ENCODE results near the gene MGRN1.

MGRN1 gene

GRCh38 chr16:4734063-4734729 is 109.6 kb downstream of the MGRN1 start, which contains the start of the genes ANKS3 and DNAAF8 (continued):
- TF ChIP-seq, protein P1, sequence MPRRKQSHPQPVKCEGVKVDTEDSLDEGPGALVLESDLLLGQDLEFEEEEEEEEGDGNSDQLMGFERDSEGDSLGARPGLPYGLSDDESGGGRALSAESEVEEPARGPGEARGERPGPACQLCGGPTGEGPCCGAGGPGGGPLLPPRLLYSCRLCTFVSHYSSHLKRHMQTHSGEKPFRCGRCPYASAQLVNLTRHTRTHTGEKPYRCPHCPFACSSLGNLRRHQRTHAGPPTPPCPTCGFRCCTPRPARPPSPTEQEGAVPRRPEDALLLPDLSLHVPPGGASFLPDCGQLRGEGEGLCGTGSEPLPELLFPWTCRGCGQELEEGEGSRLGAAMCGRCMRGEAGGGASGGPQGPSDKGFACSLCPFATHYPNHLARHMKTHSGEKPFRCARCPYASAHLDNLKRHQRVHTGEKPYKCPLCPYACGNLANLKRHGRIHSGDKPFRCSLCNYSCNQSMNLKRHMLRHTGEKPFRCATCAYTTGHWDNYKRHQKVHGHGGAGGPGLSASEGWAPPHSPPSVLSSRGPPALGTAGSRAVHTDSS (tag by site-specific recombination; IDR thresholded peaks at IDR 0.05) = no peak
- TF ChIP-seq SALL2 (tag by site-specific recombination; IDR thresholded peaks at IDR 0.05; ENCODE audit: borderline replicate concordance) = no peak
- peak; percentile 61; the same call in 1 of the 2 replicates for TF ChIP-seq ZNF596 (tag by site-specific recombination; IDR thresholded peaks at IDR 0.05)
- peak; percentile 89; the same call in 1 of the 2 replicates for TF ChIP-seq KLF8 (tag by site-specific recombination; IDR thresholded peaks at IDR 0.05)
- TF ChIP-seq ZNF335 (tag by site-specific recombination; conservative IDR thresholded peaks at IDR 0.05) = peak; percentile 88; the same call in 1 of the 2 replicates
- TF ChIP-seq ZNF580 (tag by site-specific recombination; IDR thresholded peaks at IDR 0.05) = no peak
- TF ChIP-seq ZNF341 (tag by site-specific recombination; IDR thresholded peaks at IDR 0.05; ENCODE audit: low read depth) = peak; percentile 94
- no peak for TF ChIP-seq ZNF221 (tag by site-specific recombination; IDR thresholded peaks at IDR 0.05; ENCODE audit: borderline replicate concordance)
- no peak for TF ChIP-seq ZNF549 (tag by site-specific recombination; IDR thresholded peaks at IDR 0.05)
- TF ChIP-seq MYNN (tag by site-specific recombination; IDR thresholded peaks at IDR 0.05; ENCODE audit: borderline replicate concordance) = no peak
- no peak for TF ChIP-seq ZNF768 (tag by site-specific recombination; IDR thresholded peaks at IDR 0.05)
- TF ChIP-seq ZNF654 (tag by site-specific recombination; IDR thresholded peaks at IDR 0.05; ENCODE audit: low read depth) = no peak
- TF ChIP-seq YY2 (tag by site-specific recombination; IDR thresholded peaks at IDR 0.05) = 0 out of 2 replicates have a peak, but pooled peaks have one; percentile 32
- peak; percentile 44; the same call in 1 of the 2 replicates for TF ChIP-seq ZFHX2 (tag by site-specific recombination; conservative IDR thresholded peaks at IDR 0.05)
- no peak for TF ChIP-seq ZNF362 (tag by site-specific recombination; IDR thresholded peaks at IDR 0.05)
- peak; percentile 96 for TF ChIP-seq SP3 (tag by site-specific recombination; IDR thresholded peaks at IDR 0.05)
- no peak for TF ChIP-seq ZNF658 (tag by site-specific recombination; IDR thresholded peaks at IDR 0.05)
- no peak for TF ChIP-seq ZNF664 (tag by site-specific recombination; IDR thresholded peaks at IDR 0.05)
- TF ChIP-seq ZBTB21 (tag by site-specific recombination; IDR thresholded peaks at IDR 0.05) = no peak
- no peak for TF ChIP-seq GLI2 (tag by site-specific recombination; IDR thresholded peaks at IDR 0.05; ENCODE audit: borderline replicate concordance, low read depth)
- TF ChIP-seq ZNF114 (tag by site-specific recombination; IDR thresholded peaks at IDR 0.05) = no peak
- TF ChIP-seq ZBTB44 (tag by site-specific recombination; IDR thresholded peaks at IDR 0.05) = no peak
- TF ChIP-seq ZNF19 (tag by site-specific recombination; IDR thresholded peaks at IDR 0.05; ENCODE audit: low read depth) = no peak
- peak; percentile 50 for TF ChIP-seq YY1 (tag by site-specific recombination; IDR thresholded peaks at IDR 0.05)
- TF ChIP-seq FEZF1 (tag by site-specific recombination; IDR thresholded peaks at IDR 0.05) = no peak
- TF ChIP-seq ZNF610 (tag by site-specific recombination; IDR thresholded peaks at IDR 0.05; ENCODE audit: borderline replicate concordance) = no peak
- TF ChIP-seq ZNF776 (tag by site-specific recombination; IDR thresholded peaks at IDR 0.05; ENCODE audit: borderline replicate concordance) = no peak
- TF ChIP-seq, protein P2, sequence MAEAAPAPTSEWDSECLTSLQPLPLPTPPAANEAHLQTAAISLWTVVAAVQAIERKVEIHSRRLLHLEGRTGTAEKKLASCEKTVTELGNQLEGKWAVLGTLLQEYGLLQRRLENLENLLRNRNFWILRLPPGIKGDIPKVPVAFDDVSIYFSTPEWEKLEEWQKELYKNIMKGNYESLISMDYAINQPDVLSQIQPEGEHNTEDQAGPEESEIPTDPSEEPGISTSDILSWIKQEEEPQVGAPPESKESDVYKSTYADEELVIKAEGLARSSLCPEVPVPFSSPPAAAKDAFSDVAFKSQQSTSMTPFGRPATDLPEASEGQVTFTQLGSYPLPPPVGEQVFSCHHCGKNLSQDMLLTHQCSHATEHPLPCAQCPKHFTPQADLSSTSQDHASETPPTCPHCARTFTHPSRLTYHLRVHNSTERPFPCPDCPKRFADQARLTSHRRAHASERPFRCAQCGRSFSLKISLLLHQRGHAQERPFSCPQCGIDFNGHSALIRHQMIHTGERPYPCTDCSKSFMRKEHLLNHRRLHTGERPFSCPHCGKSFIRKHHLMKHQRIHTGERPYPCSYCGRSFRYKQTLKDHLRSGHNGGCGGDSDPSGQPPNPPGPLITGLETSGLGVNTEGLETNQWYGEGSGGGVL (tag by site-specific recombination; IDR thresholded peaks at IDR 0.05) = peak; percentile 78
- peak; percentile 59; the same call in 1 of the 2 replicates for TF ChIP-seq ZBTB1 (tag by site-specific recombination; IDR thresholded peaks at IDR 0.05)
- TF ChIP-seq ZNF621 (tag by site-specific recombination; IDR thresholded peaks at IDR 0.05) = no peak
- no peak for TF ChIP-seq ZFP41 (tag by site-specific recombination; IDR thresholded peaks at IDR 0.05; ENCODE audit: borderline replicate concordance)
- TF ChIP-seq TCF7L2 (IDR thresholded peaks at IDR 0.05; ENCODE audit: borderline replicate concordance, low read depth, low read length) = no peak
- peak; percentile 54; the same call in 1 of the 2 replicates for TF ChIP-seq ZBTB6 (tag by site-specific recombination; IDR thresholded peaks at IDR 0.05)
- TF ChIP-seq ZNF169 (tag by site-specific recombination; IDR thresholded peaks at IDR 0.05) = no peak
